C1 segment of cervical spinal cord (tissue), 14 donors: ENCODE measurements around the gene ST6GALNAC6.

Experiments
- DNase-seq, 14 donors: peaks; one replicate each; lab custom pipeline; 2025; lab: John Stamatoyannopoulos, UW

The ST6GALNAC6 gene

DNA sequence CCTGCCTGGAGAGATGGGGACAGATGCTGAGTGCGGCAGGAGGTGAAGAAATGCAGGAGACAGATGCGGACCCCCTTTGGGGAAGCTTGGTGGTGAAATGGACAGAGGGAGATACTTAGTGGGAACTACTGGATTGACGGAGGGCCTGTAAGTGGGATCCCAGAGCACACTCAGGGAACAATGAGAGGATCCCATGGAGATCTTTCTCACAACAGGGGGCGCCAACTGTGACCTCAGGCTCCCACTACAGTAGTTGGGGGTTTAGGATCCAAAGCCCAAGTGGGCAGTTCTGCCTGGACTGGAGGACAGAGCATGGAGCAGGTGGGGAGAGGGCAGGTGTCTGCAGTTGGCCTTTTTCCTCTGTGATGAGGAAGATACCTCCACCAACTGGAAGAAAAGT is 34.8 kb upstream of the ST6GALNAC6 start:
- no peak for DNase-seq

DNA sequence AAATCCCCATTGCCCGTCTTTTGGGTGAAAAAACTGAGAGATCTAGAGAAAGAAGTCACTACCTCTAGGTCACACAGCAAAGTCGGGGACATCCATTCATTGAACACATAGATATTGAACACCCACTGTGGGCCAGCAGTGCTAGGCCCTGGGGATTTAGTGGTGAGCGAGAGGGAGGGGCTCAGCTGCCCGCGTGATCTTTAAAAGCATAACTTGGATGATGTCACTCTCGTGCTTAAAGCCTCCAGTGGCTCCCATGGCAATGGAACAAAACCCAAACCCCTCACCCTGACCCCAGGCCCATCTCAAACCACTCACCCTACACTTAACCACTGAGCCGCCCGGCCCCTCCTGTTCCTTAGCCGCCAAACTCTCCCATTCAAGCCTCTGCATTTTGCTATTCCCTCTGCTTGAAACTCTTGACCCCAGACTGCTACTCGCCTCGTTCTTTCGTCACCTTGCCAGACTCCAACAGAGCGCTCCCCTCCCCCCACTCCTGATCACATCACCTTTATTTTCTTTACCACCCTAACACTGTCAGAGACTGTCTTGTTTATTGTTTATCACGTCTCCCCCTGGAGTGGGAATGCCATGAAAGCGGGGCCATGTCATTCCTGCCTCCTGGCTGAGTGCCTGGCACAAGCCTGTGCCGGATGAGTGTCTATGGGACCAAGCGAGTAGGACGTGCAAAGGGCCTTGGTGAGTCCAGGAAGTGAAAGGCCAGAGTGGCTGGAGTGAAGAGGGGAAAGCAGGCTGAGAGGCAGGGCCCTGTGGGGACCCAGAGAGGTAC is 31.9 kb upstream of the ST6GALNAC6 start:
- no peak for DNase-seq

DNA sequence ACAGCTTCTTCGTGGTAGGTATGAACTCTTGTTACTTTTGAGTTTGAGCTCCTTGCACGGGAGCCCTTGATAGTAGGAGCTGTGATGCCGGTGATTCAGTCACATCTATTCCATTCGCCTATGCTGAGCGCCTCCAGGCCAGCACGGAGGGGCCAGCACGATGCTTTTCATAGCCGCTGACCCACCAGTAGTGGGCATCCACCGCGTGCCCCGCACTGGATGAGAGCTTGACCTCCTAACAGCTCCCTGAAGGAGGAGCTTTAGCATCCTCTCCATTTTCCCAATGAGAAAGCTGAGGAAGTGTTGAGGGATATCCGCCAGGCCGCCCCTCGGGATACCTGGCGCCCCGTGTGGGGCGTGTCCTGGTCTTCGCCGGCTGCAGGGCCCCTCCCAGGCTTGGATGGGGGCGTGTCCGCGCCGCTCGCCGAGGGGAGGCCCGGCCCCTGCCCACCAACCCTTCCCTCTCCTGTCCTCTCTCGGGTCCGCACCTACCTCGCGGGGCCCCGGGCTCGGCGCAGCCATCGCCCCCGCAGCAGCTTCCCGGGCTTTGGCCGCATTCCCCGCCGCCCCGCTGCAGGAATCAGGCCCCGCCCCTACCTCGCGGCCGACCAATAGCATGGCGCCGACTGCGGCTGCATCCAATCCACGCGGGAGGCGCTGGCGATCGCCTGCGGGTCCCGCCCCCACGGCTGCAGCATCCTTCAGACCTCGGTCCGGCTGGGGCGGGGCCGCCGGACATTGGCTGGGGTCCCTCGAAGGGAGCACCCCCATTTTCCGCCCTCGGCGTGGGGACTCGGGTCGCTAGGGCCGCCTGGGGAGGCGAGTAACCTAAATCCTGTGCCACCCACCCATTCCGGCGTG is 31.1 kb upstream of the ST6GALNAC6 start, which contains the start of gene PIP5KL1:
Gene PIP5KL1 (minus strand): TSS at position 547 of the 861 bp plus-strand sequence. CDS start 25 bp downstream, at position 522.
- DNase-seq: peak in 13 of 14 donors; percentile 42 to 83 (median 69)

DNA sequence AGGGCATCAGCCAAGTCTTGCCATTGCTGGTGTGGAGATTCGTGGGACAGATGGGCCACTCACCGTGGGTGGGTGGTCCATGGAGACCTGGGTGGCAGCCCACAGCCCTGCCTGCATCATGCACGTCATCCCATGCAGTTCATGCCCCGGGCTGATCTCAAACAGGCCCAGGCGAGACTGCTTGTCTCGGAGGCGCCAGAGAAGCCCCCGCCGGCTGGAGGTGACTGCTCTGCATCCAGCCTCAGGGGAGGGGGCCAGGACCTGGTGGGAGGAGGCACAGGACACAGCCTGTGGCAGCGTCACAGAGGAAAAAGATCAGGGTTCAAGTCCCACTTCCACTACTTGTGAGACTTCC is 30.2 kb upstream of the ST6GALNAC6 start:
- DNase-seq: no peak

GRCh38 chr9:127928676-127929624 is 29.5 kb upstream of the ST6GALNAC6 start:
- DNase-seq: no peak

- no peak for DNase-seq
Observed at GRCh38 chr9:127927988-127928675, 28.7 kb upstream of the ST6GALNAC6 start.

GRCh38 chr9:127927201-127927987 is 28.0 kb upstream of the ST6GALNAC6 start:
- DNase-seq: no peak

GRCh38 chr9:127926906-127927200 is 27.4 kb upstream of the ST6GALNAC6 start:
- no peak for DNase-seq

DNA sequence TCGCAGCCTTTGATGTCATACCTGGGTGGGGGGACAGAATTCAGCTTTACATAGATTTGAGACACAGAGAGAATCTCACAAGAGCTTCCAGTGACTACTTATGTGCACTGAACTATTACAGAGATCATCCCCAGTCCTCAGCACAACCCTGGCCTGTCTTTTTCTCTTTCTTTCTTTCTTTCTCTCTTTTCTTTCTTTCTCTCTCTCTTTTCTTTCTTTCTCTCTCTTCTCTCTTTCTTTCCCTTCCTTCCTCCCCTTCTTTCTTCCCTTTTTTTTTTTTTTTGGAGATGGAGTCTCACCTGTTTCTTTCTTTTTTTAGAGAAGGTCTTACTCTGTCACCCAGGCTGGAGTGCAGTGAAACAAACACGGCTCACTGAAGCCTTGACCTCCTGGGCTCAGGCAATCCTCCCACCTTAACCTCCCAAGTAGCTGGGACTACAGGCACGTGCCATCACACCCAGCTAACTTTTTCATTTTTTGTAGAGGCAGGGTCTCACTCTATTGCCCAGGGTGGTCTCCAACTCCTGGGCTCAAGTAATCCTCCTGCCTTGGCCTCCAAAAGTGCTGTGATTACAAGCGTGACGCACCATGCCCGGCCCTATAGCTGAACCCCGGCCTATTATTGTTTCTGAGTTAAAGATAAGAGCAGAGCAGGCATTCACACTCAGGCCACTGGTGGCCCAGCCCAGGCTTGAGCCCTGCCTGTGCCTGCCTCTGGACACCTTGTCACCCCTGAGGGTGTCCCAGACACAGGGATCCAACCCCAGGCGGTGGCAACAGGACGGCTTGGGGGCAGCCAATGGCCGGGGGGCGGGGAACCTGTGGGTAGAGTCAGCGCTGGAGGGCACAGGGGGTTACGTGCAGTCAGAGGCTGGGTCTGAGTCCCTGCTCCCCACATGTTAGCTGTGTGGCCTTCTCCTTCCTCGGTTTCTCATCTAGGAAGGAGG is 26.8 kb upstream of the ST6GALNAC6 start:
- DNase-seq: no peak

DNA sequence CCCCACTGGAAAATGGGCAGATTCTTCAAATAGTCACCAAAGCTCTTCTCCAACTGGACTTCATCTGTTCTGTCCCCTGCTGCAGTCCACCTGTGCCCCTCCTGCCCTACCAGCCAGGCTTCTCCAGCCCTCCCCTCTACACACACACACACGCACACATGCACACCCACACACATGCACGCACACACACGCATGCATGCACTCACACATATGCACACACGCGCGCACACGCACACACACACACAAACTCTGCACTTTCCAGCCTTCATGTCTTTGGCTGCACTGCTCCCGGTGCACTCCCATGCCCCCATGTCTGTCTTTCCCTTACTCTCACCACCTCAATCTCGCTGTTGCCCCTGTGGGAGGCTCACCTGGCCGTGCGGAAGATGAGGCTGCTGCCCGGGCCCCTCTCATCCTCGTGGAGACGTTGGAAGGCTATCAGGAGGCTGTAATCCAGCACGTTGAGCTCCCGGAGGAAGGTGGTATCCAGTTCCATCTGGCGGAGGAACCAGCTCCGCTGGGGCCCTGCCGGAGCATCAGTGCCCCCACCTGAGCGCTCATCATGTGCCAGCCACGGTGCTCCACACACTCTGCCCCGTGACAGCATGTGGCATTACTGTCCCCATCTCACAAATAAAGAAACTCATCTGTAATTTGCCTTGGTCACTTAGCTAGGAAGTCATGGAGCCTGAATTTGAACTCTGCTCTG is 25.5 kb upstream of the ST6GALNAC6 start:
- no peak for DNase-seq

- DNase-seq: no peak
Observed at GRCh38 chr9:127923771-127924170, 24.4 kb upstream of the ST6GALNAC6 start.

- DNase-seq: no peak
Observed at GRCh38 chr9:127923046-127923445, 23.6 kb upstream of the ST6GALNAC6 start.

GRCh38 chr9:127921557-127922120 is 22.2 kb upstream of the ST6GALNAC6 start:
- peak in 9 of 14 donors; percentile 26 to 74 (median 37) for DNase-seq

DNA sequence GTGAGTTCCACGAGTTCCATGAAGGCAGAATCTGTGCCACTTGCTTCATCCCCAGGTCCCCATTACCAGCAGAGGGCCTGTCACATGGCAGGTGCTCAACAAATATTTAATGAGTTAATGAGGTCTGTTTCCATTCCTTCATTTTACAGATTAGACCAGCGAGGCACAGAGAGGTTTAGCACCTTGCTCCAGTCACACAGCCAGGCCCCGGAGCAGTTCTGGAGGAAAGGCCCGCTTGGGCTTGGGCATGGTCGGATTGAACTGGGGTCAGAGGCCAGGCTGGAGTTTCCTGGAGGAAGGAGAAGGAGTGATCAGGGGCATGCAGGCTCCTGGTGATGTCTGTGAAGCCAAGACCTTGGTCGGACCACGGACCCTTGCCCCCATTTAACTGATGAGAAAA is 21.4 kb upstream of the ST6GALNAC6 start:
- DNase-seq: no peak

DNA sequence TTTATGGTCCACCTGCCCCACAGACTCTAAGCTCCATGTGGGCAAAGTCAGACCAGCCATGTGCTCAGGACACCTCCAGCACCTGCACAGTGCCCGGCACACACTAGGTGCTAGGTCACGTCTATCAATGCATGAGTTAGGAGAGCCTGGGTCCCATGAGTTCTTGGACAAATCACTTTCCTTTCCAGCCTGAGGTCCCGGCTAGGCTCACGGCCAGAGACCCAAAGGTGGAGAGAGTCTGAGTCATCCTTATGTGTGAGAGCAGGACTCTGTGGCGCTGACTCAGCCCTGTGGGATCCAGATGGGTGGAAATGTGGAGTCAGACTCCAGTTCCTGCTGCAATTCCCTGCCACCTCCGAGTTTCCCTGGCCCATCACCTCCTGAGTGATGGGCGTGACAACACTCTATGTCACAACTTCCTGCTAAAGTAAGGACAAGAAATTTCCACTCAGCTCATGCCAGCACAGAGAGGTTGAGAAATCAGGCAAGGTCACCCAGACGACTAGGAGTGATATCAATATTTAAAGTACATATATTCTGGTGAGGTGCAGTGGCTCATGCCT is 19.9 kb upstream of the ST6GALNAC6 start:
- peak in 1 of 14 donors; percentile 47 for DNase-seq

DNA sequence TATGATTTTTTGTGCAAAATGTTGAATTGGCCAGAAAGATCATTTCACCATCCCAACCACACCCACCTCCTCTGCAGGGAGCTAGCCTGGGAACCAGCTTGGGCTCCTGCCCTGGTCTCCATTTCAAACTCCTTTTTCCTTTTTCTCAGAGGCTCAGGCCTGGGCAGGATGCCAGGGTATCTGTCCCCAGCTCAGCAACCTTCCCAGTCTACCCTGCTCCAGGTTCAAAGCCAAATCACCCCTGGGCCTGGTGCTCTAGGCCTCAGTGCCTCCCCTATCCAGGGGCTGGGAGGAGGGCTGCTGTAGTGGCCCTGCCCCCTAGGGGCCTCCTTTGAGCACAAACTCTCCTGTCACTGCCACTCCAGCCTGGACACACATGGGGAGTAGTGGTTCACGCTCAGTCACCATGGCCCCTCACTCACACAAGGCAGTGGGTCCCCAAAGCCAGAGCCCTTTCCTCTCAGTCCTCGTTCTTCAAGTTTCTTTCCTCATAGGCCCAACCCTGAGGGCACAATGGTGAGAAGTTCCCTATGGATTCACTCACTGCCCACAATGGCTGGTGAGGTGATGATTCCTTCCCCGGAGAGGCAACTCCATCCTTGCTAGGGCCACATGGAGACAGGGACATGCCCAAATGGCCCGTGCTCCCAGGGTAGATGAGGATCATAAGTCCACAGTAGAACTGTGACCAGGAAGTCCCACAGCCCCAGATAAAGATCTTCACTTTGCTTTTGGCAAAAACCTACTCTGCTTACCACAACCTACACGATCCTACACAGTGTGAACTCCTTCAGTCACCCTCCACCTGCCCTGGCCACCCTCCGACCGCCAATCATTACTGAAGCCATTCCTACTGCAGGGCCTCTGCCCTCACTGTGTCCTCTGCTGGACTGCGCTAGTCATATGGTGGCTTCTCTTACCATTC is 19.0 kb upstream of the ST6GALNAC6 start:
- no peak for DNase-seq

DNA sequence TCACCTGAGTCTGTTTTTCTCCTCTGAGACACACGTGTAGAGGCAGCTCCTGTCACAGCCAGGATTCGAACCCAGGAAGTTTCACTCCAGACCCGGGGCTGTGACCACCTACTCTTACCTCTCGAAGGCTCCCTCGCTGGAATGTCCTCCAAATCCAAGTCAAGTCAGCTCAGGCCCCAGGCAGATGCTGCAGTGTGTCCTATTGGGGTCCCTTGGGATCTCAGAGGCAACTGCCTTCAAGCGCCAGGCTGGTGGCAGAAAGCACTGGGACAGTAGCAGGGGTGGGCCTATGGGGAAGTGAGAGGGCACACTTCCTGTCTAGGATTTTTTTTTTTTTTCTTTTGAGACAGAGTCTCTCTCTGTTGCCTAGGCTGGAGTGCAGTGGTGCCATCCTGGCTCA is 18.2 kb upstream of the ST6GALNAC6 start:
- peak in 2 of 14 donors; percentile 12 to 36 for DNase-seq
